NCI-H446 (cell line): ENCODE data around the gene DLGAP4.

Experiments used
- DNase-seq, 2 experiments: peaks; one replicate each; lab custom pipeline; 2025; lab: John Stamatoyannopoulos, UW

DLGAP4 gene

GRCh38 chr20:36308986-36309385, 2.8 kb downstream of the DLGAP4 start:
- no peak for DNase-seq

DNA sequence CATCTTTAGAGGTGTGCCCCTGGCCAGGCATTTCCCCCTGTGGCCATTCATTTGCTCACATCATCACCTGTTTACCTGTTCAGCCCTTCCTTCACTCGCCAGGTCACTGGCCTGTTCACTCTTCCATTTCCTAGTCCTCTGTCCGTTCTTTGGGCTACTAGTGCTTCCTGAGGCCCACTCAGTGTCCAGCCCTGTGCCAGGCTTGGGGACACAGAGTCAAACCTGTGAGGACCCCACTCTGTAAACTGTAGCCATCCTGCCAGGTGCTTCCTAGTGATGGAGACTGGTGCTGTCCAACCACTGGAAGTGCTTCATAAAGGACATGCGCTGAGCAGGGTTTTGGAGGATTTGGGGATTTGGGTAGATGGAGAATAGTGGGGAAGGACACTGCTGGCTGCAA, 3.5 kb downstream of the DLGAP4 start:
- no peak for DNase-seq

GRCh38 chr20:36310215-36310981, 4.3 kb downstream of the DLGAP4 start:
- no peak for DNase-seq

DNA sequence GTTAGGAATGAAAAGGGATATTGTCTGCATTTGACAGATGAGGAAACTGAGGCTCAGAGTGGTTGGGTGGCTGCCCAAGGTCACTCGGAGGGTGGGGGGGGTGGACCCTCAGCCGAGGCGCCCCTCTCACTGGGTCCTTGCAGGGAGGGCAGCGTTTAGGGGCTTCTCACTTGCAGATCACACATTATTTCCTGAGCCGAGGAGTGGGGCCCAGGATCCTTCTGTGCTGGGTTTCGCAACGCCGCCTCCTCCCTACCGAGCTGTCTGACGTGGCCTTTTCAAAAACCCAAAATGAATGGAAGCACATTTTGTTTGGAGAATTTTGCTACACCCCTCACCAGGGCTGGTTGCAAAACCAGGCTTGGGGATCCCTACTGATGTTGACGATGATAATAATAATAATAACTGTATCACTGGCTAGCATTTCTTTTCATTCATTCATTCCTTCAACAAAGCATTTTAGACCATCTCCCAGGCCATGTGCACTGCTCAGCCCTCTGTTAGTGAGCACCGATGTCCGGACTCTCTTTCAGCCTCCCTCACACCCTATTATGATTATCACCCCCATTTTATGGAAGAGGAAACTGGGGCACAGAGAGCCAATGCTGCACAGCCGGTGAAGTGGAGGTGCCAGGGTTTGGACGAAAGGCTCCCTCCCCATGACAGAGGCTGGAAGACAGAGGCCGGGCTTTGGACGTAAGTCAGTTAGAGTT, 5.2 kb downstream of the DLGAP4 start:
- no peak for DNase-seq

- DNase-seq: no peak
Observed at GRCh38 chr20:36311854-36312723, 6.0 kb downstream of the DLGAP4 start.

DNA sequence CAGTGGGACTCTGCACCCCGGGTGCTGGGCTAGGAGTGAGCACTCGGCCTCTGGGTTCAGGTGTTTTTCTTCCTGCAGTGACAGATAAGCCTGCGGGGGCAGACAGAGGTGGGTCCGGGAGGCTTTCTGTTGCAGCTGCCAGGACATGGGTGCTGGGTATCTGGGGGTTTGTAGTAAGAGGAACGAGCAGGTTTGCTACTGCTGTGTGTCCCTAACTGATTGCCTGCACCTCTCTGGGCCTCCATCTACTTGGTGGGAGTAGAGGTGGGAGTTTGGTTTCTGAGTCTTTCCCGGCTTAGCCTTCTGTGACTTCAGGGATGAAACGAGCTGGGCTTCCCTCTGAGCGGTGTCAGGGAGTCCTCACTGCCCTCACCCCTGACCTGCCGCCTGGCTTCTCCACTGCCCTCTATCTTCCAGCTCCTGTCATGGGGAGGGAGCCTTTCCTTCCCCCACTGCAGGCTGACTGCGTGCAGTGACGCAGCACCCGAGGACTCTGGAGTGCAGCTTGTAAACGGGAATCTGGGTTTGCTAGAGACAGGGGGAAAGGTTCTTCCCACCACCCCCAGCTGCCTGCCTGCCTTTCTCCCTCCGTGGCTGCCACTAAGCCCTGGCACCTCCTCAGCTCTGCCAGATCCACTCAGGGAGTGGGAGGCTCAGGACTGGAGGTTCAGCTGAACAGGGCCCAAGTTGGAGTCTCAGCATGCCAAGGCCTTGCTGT, 6.7 kb downstream of the DLGAP4 start:
- no peak for DNase-seq

GRCh38 chr20:36313476-36313875, 7.3 kb downstream of the DLGAP4 start:
- no peak for DNase-seq

DNA sequence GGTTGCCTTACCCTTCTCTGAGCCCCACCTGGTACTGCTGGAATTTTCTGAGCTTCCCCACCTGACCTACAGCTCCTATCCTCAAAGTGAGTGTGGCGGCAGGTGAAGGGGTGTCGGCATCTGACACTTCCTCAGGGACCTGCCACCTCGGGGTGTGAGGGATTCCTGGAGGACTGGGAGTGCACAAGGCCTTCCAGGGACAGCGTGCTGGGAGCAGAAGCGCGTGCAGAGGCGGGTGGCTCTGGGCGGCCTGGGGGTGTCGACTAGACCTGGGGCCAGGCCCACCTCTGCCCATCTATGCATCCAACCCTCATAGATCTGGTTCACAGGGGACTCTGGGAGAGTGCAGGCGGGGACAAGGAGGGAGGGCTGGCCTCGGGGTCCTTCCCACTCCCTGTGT, 7.8 kb downstream of the DLGAP4 start:
- DNase-seq: no peak

- no peak for DNase-seq
Observed at GRCh38 chr20:36314734-36315544, 8.8 kb downstream of the DLGAP4 start.

DNA sequence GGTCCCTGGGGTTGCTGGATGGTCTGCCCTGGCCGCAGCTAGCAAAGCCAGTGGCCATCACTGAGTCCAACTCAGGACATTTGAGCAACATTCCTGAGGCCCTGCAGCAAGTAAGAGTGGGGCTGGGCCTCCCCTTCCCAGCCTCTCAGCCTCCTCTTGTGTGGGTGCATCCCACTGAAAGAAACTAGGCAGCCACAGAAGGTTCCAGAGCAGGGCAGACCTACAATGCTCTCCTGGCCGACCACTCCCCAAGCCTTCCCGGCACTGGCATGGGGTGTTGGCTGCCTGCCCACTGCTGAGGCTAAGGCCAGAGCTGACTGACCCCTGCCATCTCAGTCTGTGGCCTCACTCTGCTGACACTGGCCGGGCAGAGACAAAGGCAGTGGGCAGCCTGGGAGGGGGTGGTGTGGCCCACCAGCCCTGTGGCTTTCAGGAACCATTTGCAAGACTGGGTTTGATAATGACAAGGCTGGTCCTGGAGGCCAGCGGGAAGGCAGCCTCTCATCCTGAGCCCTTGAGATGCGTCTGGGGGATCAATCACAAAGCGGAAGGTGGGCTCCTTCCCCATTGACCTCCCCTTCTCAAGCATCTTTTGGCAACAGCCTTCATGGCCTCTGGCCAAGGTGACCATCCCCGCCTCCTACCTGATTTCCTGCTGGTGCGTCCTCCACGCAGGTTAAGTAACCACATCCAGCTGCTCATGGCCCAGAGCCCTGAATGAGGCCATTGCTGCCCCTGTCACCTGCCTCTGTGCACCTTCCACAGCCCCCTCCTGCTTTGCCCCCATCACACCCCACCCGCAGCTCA, 9.6 kb downstream of the DLGAP4 start:
- DNase-seq: no peak

DNA sequence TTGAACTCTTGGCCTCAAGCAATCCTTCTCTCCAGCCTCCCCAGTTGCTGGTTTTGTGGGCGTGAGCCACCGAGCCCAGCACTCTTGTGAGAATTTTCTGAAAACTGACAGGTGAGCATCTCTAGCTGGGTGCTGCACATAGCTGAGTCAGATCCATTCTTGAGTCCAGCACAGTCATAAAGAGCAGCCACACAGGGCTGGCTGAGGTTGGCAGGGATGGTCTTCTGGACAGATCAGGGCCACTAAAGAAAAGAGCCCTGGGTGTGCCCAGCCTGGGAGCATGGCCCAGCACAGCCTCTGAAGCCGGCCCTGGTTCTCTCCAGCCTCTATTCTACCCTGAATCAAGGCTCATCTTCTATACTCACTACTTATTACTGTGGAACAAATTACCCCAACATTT, 11.5 kb downstream of the DLGAP4 start:
- no peak for DNase-seq

DNA sequence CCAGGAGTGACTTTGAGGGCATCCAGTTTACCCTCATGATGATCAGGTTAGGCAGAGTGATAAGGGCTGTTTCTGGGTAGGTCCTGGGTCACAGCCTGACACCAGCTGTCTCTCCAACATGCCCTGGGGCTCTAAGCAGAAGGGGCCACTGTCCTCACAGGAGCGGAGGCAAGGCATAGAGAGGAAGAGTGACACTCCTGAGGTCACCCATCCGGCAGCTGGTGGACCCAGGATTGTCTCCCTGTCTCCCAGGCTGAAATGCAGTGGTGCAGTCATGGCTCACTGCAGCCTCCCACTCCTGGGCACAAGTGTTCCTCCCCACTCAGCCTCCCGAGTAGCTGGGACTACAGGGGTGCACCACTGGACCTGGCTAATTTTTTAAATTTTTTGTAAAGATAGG, 12.0 kb downstream of the DLGAP4 start:
- no peak for DNase-seq

DNA sequence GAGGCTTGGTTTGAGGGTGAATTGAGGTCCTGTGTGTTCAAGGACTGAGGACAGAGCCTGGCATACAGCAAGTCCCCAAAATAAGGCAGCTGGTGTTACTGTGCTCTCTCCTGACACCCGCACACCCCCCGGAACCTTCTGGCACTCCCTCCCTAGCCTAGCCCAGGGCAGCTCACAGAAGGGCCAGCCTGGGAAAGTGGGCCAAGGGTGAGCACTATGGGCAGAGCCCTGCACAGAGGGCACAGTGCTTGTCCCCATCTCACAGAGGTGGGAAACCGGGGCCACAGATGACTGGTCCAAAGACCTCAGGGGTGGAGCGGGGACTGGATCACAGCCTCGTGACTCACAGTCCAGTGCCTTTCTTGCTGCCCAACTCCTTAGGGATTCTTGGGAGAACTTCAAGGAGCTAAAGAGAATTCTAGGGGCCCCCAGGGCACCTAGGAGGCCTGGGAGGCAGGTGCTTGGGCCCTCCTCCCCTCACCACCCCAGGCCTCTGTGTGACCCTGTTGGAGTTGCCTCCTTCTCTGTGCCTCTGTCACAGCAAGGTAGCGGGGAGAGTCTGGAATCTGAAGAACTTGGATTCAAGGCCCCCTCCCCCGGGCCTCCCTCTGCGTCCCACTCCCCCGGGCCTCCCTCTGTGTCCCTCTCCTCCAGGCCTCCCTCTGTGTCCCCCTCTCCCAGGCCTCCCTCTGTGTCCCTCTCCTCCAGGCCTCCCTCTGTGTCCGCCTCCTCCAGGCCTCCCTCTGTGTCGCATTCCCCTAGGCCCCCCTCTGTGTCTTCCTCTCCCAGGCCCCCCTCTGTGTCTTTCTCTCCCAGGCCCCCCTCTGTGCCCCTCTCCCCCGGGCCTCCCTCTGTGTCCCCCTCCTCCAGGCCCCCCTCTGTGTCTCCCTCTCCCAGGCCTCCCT, 13.5 kb downstream of the DLGAP4 start:
- no peak for DNase-seq

DNA sequence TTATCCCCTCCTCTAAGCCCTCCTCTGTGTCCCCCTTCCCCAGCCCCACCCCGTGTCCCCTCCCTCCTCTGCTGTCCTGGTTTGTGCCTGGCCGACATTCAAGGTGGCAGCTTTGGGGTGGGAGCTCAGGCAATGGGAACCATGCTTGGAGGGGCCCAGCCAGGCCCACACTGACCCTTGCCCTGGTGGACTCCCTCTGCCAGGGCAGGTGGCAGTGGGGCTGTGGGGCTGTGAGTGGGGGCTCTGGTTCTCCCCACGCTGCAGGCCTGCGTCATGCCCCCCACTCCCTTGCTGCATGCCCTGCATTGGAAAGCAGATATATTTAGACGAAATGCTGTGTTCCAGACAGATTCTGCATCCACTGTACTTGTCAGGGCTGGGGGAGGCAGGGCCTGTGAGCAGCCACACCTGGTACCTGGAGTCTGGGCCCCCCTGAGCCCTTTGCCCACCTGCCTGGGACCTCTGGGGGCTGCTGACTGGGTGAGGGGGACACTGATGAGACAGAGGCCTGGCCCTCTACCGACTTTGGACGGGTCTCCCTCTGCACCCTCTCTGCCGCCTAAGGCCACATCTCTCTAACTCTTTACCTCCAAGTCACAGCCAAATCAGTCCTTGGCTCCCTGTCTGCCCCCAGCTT, 14.2 kb downstream of the DLGAP4 start:
- no peak for DNase-seq

- no peak for DNase-seq
Observed at GRCh38 chr20:36320898-36321695, 15.0 kb downstream of the DLGAP4 start.

DNA sequence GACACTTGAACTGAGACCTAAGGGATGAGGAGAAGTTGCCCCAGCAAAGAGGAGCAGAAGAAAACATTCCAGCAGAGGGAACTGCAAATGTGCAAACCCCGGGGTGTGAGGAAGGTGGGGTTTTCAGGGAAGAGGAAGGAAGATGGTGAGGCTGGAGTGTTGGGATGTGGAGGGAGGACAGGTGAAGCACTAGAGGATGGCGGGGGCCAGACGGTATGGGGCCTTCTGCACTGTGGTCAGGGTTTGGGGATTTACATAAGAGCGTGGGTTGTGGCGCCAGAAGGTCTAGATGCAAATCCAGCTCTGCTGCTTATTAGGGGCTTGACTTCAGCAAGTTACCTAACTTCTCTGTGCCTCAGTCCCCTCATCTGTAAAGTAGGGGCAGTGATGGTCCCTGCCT, 16.0 kb downstream of the DLGAP4 start:
- DNase-seq: no peak

DNA sequence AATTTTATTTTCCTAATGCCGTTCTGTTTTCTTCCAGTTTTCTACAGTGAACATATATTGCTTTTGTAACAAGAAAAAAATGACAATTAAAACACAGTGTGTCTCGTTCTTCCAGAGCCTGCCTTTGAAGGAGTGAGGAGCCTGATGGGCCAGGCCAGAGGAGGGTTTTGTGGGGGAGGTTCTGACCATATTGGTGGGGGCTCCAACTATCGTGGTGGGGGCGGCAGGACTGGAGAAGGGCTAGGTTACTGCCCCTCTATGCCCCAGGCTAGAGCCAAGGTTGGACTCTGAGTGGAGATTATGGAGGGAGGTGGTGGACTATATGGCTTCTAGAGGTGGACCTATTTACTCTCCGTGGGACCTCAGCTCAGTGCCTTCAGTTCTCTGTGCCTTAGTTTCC, 24.0 kb downstream of the DLGAP4 start:
- no peak for DNase-seq

- DNase-seq: no peak
Observed at GRCh38 chr20:36331209-36331608, 25.1 kb downstream of the DLGAP4 start.
